A673 (cell line): Measurements from ENCODE around the gene SHISA9. TPM values are rescaled to one million over a fixed set of nuclear protein-coding genes. Genes with fewer than 3 reads are reported as not detected.
A peak's percentile ranks its signal among the peaks of the same experiment; 100 is the strongest.

Source experiments
- BruUV-seq: library from RNA; stranded (reverse); fragments of 400-500 nt; replicated peaks from 2 replicates; lab custom pipeline; 2021; lab: Mats Ljungman, UMichigan
- CTCF ChIA-PET: fragments of 300-600 bp; sonication (Branson Sonifier 250); formaldehyde crosslinking; loops from one replicate; lab custom pipeline; 2022; ENCODE audit warnings: antibody characterized with exemption; lab: Charles Lee
- POLR2A ChIA-PET: fragments of 300-600 bp; sonication (Branson Sonifier 250); formaldehyde crosslinking; loops from one replicate; lab custom pipeline; 2022; ENCODE audit warnings: antibody characterized with exemption; ENCODE audit not compliant: low non-redundant PET; lab: Charles Lee
- DNase-seq: peaks from one replicate; pipeline ENCODE4 v3.0.0-alpha.2; 2015; ENCODE audit warnings: low spot score
- H3K27ac ChIP-seq: fragments of 200-600 bp; sonication (generic); 2 replicates; pipeline ENCODE4 v1.5.1; 2016; ENCODE audit warnings: mixed run types, low read depth, mild to moderate bottlenecking, mixed read lengths, antibody characterized with exemption, low read length; ENCODE audit not compliant: poor library complexity, severe bottlenecking
- H3K27me3 ChIP-seq: fragments of 200-600 bp; sonication (generic); replicated peaks from 2 replicates; pipeline ENCODE4 v1.6.1; 2017; ENCODE audit warnings: mixed run types, low read depth, mild to moderate bottlenecking, mixed read lengths, antibody characterized with exemption, low read length; ENCODE audit not compliant: insufficient read depth, poor library complexity
- H3K36me3 ChIP-seq: fragments of 200-600 bp; sonication (generic); 2 replicates; pipeline ENCODE4 v1.6.1; 2016; ENCODE audit warnings: mixed run types, mild to moderate bottlenecking, mixed read lengths, antibody characterized with exemption, low read length; ENCODE audit not compliant: insufficient read depth, poor library complexity, severe bottlenecking
- H3K4me1 ChIP-seq: fragments of 200-600 bp; sonication (generic); 2 replicates; pipeline ENCODE4 v1.6.1; 2017; ENCODE audit warnings: mixed run types, mild to moderate bottlenecking, mixed read lengths, antibody characterized with exemption, low read length; ENCODE audit not compliant: insufficient read depth, poor library complexity, severe bottlenecking
- H3K4me3 ChIP-seq: fragments of 200-600 bp; sonication (generic); 2 replicates; pipeline ENCODE4 v1.5.1; 2016; ENCODE audit warnings: low read depth, mixed run types, mild to moderate bottlenecking, mixed read lengths, low read length; ENCODE audit not compliant: poor library complexity, severe bottlenecking
- H3K9me3 ChIP-seq: fragments of 200-600 bp; sonication (generic); 2 replicates; pipeline ENCODE4 v1.6.1; 2016; ENCODE audit warnings: mixed run types, low read depth, mild to moderate bottlenecking, mixed read lengths, antibody characterized with exemption, low read length; ENCODE audit not compliant: poor library complexity, severe bottlenecking
- EZH2 ChIP-seq: fragments of 200-600 bp; sonication (generic); IDR thresholded peaks from 2 replicates; pipeline ENCODE4 v1.6.1; 2017; ENCODE audit warnings: borderline replicate concordance, low read depth, mild to moderate bottlenecking, mixed read lengths, antibody characterized with exemption, low read length; ENCODE audit not compliant: poor library complexity, severe bottlenecking
- intact Hi-C: fragments of 100-400 bp; cut with micrococcal nuclease; formaldehyde crosslinking; loops from one replicate; pipeline ENCODE4 v1.10.0; 2022; ENCODE audit not compliant: unreplicated experiment
- total RNA-seq: library from RNA; stranded (reverse); gene quantifications from 2 replicates; pipeline ENCODE4 v1.2.3, GENCODE V29; 2021
- TF ChIP-seq, protein P1 (sequence below): fragments of 300-800, 200-600 bp; sonication (generic); conservative IDR thresholded peaks from 2 replicates; pipeline ENCODE4 v1.5.1; 2017; ENCODE audit warnings: low read depth, mild to moderate bottlenecking, antibody characterized with exemption, low read length, moderate library complexity, mixed read lengths

Gene SHISA9
- total RNA-seq, 1 experiment from 2014 or later, result not detected

DNA sequence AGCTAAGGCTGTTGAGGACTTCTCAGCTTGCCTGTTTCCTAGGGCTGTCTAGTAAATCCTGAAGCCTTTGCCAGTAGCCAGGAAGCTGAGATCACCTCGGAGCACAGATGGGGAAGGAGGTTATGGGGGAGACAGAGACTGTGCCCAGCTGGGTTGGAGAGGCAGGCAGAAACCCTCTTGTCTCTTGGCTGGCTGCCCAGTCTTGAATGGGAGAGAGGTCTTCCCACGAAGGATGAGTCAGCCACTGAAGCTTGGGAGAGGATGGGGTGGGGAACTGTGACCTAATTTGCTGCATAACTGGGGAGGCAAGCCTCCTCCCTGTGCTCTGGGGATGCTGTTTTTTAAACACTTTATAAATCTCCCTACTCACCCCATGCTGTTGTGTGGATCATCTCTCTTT is 69.8 kb downstream of the SHISA9 start:
- no TSS peak for BruUV-seq
- Histone ChIP-seq H3K9me3 (peaks cover 7% of the 10 kb centered on the region), H3K27ac (no peak overlapping the region), H3K4me3 (no peak overlapping the region), H3K36me3 (no peaks in the 10 kb centered on the region), H3K4me1 (no peaks in the 10 kb centered on the region), H3K27me3 (no peaks in the 10 kb centered on the region)
- CTCF ChIA-PET, result no interaction called here
- peak; percentile 10 for DNase-seq
- intact Hi-C loops, result no loop called here
- TF ChIP-seq EZH2, result no peak
- TF ChIP-seq, protein P1, sequence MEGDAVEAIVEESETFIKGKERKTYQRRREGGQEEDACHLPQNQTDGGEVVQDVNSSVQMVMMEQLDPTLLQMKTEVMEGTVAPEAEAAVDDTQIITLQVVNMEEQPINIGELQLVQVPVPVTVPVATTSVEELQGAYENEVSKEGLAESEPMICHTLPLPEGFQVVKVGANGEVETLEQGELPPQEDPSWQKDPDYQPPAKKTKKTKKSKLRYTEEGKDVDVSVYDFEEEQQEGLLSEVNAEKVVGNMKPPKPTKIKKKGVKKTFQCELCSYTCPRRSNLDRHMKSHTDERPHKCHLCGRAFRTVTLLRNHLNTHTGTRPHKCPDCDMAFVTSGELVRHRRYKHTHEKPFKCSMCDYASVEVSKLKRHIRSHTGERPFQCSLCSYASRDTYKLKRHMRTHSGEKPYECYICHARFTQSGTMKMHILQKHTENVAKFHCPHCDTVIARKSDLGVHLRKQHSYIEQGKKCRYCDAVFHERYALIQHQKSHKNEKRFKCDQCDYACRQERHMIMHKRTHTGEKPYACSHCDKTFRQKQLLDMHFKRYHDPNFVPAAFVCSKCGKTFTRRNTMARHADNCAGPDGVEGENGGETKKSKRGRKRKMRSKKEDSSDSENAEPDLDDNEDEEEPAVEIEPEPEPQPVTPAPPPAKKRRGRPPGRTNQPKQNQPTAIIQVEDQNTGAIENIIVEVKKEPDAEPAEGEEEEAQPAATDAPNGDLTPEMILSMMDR, result no peak
- POLR2A ChIA-PET, result no interaction called here

DNA sequence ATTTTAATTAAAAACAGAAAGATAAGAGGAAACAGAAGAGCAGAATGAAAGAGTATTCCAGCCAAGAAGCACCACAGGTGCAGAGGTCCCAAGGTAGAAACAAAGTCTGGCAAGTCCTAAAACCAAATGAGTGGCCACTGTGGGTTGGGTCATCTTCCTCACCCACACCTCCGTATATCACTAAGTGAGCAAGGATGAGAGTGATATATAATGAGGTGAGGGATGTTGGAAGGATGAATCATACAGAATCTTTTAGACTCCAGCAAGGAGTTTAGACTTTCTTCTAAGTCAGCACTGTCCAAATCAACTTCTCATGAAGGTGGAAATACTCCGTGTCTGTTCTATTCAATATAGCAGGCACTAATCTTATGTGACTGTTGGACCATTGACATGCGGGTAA is 70.8 kb downstream of the SHISA9 start:
- Histone ChIP-seq H3K27ac (no peak overlapping the region), H3K36me3 (no peaks in the 10 kb centered on the region), H3K4me1 (no peaks in the 10 kb centered on the region), H3K27me3 (no peaks in the 10 kb centered on the region), H3K4me3 (no peak overlapping the region), H3K9me3 (peaks cover 7% of the 10 kb centered on the region)
- DNase-seq, result no peak
- BruUV-seq, result no TSS peak
- intact Hi-C loops, result no loop called here
- POLR2A ChIA-PET, result no interaction called here
- CTCF ChIA-PET, result no interaction called here
- TF ChIP-seq EZH2, result no peak
- TF ChIP-seq, protein P1, result no peak

DNA sequence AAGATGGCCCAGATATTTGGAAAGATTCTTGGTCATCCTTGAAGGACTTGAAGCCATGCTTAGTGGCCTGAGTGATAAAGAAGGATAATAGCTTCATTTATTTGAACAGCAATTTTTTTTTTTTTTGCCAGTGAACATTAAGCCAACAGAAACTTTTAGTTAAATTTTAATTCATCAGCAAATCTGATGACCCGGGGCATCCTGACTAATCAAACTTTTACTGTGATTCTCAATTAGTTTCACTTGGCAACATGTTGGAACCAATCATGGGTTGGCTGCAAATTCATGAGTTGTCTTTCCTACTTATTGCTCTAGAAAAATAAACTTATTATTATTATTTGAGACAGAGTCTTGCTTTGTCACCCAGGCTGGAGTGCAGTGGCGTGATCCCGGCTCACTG is 74.4 kb downstream of the SHISA9 start:
- no TSS peak for BruUV-seq
- Histone ChIP-seq H3K27ac (no peak overlapping the region), H3K36me3 (no peaks in the 10 kb centered on the region), H3K27me3 (no peaks in the 10 kb centered on the region), H3K9me3 (peaks cover 13% of the 10 kb centered on the region), H3K4me1 (no peaks in the 10 kb centered on the region), H3K4me3 (no peak overlapping the region)
- ChIA-PET POLR2A (no interaction called here), CTCF (no interaction called here)
- no peak for DNase-seq
- no peak for TF ChIP-seq EZH2
- TF ChIP-seq, protein P1, result no peak
- intact Hi-C loops, result no loop called here
